K562 (cell line): ENCODE measurements around the gene DTNA.

Experiments
- DPF2 ChIP-seq: fragments of 450-650 bp; IDR thresholded peaks from 2 replicates; pipeline ENCODE4 v1.6.1; 2016
- MAZ ChIP-seq, 2 experiments: fragments of 450-650 bp in 1 of 2; sonication (generic) in 1 of 2; formaldehyde crosslinking; IDR thresholded peaks in 1 of 2; conservative IDR thresholded peaks in 1 of 2; 2 replicates each; pipeline versions ENCODE4 v1.4.0 to v1.5.0; 2020; ENCODE audit warnings: mild to moderate bottlenecking in 1 of 2, missing genetic modification reagents in 1 of 2
- MXI1 ChIP-seq: IDR thresholded peaks from 2 replicates; pipeline ENCODE4 v1.6.1; 2011; ENCODE audit warnings: low read depth, mild to moderate bottlenecking, improper control_type of control experiment, low read length
- NR1H2 ChIP-seq: sonication (generic); formaldehyde crosslinking; IDR thresholded peaks from 2 replicates; pipeline ENCODE4 v1.4.0; 2020; ENCODE audit warnings: mild to moderate bottlenecking, missing genetic modification reagents
- POLR2AphosphoS5 ChIP-seq: IDR thresholded peaks from 2 replicates; pipeline ENCODE4 v1.6.1; 2011; ENCODE audit warnings: mild to moderate bottlenecking, low read depth, low read length, moderate library complexity; ENCODE audit not compliant: control insufficient read depth, insufficient read depth
- RFX1 ChIP-seq: fragments of 450-650 bp; IDR thresholded peaks from 2 replicates; pipeline ENCODE4 v1.6.1; 2016; ENCODE audit warnings: mild to moderate bottlenecking, moderate library complexity
- RUNX1 ChIP-seq: sonication (generic); IDR thresholded peaks from 2 replicates; pipeline ENCODE4 v1.6.1; 2016; ENCODE audit warnings: antibody characterized with exemption, low read depth
- SIN3B ChIP-seq: fragments of 450-650 bp; IDR thresholded peaks from 2 replicates; pipeline ENCODE4 v1.6.1; 2017; ENCODE audit warnings: low read depth, mild to moderate bottlenecking, moderate library complexity
- ZNF384 ChIP-seq: IDR thresholded peaks from 2 replicates; pipeline ENCODE4 v1.6.1; 2012; ENCODE audit warnings: low read depth, low read length, improper control_type of control experiment
- TF ChIP-seq, protein P1 (sequence below), 3 experiments: IDR thresholded peaks in 2 of 3; conservative IDR thresholded peaks in 1 of 3; 2 replicates each; pipeline ENCODE4 v1.5.1; 2011 to 2012; ENCODE audit warnings: low read length in 3 of 3, mild to moderate bottlenecking in 3 of 3, control low read depth in 2 of 3, improper control_type of control experiment in 1 of 3, inconsistent platforms in 1 of 3, low read depth in 1 of 3, mixed read lengths in 1 of 3, moderate library complexity in 1 of 3; ENCODE audit not compliant: insufficient read depth in 2 of 3

DNA sequence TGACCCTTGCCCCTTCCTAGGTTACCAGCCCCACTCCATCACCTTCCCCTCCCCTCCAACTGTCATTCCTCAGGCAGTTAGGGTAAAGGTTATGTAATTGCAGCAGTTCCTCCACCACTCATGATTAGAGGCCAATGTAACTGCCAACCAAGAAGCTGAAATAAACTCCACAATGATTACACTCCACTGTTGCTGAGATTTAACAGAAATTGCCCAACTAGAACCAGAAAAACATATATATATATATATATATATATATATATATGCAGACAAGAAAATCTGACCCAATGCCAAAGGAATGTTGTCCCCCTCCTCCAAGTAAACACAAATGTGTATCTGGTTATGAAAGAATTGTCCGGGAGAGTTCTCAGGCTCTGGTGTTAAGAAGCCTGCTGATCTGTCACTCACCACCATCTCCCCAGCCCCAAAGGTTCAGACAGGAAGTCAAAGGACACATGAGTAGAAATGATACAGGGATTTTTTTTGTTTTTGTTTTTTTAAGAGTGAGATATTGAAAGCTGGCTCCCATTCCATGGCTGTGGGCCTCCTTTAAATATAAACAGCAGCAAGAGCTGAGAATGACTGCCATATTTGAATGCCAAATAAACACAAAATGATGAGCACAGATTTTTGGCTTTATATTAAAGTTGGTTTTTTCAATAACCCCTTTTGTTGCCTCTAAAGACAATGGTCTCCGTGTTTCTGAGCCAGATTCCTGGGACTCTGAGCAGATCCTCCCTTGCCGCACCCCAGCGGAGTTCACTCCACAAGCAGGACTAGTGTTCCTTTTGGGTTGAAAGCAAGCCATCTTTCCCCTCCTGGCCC lies 204.0 kb downstream of the DTNA start:
- TF ChIP-seq, protein P1, sequence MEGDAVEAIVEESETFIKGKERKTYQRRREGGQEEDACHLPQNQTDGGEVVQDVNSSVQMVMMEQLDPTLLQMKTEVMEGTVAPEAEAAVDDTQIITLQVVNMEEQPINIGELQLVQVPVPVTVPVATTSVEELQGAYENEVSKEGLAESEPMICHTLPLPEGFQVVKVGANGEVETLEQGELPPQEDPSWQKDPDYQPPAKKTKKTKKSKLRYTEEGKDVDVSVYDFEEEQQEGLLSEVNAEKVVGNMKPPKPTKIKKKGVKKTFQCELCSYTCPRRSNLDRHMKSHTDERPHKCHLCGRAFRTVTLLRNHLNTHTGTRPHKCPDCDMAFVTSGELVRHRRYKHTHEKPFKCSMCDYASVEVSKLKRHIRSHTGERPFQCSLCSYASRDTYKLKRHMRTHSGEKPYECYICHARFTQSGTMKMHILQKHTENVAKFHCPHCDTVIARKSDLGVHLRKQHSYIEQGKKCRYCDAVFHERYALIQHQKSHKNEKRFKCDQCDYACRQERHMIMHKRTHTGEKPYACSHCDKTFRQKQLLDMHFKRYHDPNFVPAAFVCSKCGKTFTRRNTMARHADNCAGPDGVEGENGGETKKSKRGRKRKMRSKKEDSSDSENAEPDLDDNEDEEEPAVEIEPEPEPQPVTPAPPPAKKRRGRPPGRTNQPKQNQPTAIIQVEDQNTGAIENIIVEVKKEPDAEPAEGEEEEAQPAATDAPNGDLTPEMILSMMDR (IDR thresholded peaks at IDR 0.05 in 2 of 3, conservative IDR thresholded peaks at IDR 0.05 in 1 of 3; ENCODE audit: insufficient read depth in 2 of 3, low read depth in 1 of 3, low read length in 3 of 3), result no peak
- no peak for TF ChIP-seq MAZ (CRISPR knock-in tag; conservative IDR thresholded peaks at IDR 0.05 in 1 of 2, IDR thresholded peaks at IDR 0.05 in 1 of 2)
- no peak for TF ChIP-seq RFX1
- no peak for TF ChIP-seq NR1H2 (CRISPR knock-in tag)
- TF ChIP-seq SIN3B, result no peak
- TF ChIP-seq RUNX1, result no peak
- no peak for TF ChIP-seq ZNF384
- no peak for TF ChIP-seq DPF2
- TF ChIP-seq POLR2AphosphoS5, result no peak
- TF ChIP-seq MXI1, result no peak
